NCI-H146 treated with DMSO at 0.1 percent for 48 hours (cell line): Measurements from ENCODE around the gene LMBR1L.

ENCODE experiments used
- DNase-seq: peaks from one replicate; lab custom pipeline; 2025; ENCODE audit not compliant: unreplicated experiment; lab: John Stamatoyannopoulos, UW

The LMBR1L gene

DNA sequence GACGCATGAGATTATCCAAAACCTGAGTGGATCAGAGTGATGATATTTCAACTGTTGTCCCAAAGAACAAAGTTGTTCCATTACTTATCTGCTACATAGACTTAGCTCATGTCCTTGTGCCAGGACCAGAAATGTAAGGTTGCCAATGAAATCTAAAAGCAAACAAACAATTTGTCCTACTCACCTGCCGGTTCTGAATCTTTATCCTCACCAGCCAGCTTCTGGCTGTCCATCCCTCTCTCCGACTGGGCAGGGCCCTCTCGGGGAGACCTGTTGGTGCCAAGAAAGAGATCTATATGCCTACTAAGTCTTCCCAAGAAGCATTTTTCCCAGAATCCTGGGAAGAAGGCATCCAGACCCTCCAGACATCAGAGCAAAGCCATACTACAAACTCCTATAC lies 55.6 kb downstream of the LMBR1L start:
- no peak for DNase-seq

DNA sequence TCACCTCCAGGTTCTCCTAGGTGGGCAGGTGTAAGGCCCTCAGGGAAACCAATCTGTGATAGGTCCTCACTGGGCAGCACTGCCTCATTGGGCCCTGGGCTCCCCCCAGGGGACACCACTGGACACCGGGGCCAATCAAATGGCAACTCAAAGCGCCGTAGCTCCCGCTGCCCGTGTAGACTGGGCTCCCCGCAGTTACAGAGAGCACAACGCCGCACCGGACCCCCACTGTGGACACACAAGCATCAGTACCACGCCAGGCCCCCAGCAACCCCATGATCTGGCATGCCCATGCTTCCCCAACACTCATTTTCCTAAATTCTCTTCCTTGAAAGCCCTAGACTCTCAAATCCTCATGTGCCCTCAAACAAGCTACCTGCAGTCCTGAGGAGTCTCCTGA lies 56.1 kb downstream of the LMBR1L start:
- DNase-seq: no peak

DNA sequence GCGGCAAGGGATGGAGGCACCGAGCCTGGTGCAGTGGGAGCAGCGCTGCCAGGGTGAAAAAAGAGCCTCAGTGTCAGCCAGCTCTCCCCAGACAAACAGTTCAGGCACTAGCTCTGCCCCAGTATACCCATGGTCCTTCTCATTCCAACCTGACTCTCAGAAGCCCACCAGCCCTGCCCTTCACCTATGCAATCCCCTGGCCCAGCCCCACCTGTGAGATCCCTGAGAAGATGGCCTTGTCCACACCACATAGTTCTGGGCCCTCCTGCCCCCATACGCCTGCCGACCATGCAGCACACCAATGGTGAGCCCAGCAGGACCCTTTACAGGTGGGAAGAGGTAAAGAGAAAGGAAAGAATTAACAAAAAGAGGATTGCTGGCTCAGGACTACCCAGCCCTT lies 56.6 kb downstream of the LMBR1L start:
- no peak for DNase-seq

DNA sequence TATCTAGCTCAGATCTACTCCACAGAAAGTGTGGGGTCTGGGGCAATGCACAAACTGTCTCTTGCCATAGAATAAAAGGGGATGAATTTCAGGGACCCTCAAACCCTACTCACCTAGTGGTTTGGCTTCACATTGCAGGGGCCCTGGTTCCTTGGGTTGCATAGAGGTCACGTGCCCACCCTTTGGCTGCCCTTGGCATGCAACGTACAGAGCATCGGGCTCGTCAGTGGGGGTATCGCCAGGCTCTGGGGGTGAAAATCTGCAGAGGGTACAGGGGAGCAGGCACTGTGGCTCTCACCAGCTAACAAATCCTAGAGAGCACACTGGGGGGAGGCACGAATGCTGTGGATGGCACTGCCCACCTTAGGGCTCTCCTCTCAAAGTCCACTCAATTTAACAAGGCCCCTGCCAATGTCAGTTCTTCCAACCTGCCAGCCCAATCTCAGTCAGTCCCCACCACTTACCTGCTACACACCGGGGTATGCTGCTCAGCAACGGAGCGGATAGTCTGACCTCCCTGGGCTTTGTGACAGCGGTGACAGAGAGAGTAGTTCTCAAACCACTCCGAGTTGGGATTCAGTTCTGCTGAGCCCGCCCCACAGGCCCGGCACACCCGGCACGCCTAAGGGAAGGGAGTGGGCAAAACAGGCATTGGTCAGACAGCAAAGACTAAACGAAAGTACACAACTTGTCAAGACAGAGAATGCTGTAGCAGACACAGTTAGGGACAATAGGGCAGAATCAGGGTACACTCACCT lies 58.0 kb downstream of the LMBR1L start:
- no peak for DNase-seq

DNA sequence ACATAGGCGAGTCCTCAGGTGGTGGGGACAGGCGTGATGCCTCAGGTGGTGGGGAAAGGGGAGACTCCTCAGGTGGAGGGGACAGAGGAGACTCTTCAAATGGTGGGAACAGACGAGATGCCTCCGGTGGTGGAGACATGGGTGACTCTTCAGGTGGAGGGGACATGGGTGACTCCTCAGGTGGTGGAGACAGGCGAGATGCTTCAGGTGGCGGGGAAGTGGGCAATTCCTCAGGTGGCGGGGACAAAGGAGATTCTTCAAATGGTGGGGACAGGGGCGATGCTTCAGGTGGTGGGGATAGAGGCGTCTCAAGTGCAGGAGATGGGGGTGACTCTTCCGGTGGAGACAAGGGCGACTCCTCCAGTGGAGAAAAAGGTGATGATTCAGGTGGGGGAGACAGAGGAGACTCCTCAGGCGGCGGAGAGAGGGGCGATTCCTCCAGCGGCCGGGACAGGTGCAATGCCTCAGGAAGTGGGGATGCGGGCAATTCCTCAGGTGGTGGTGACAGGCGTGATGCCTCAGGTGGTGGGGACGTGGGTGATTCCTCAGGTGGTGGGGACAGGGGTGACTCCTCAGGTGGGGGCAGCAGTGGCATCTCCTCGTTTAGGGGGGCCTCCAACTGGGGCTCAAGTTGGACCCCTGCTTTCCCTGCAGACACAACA lies 58.7 kb downstream of the LMBR1L start:
- DNase-seq: no peak

DNA sequence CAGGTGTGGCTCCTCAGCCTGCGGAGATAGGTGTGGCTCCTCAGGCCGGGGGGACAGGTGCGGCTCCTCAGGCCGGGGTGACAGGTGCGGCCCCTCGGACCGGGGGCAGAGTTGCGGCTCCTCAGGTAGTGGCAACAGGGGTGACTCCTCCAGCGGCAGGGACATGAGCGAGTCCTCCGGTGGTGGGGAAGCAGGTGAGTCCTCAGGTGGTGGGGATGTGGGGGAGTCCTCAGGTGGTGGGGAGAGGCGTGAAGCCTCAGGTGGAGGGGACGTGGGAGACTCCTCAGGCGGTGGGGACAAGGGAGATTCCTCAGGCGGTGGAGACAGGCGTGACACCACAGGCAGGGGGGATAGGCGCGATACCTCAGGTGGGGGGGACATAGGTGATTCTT lies 59.3 kb downstream of the LMBR1L start:
- no peak for DNase-seq

DNA sequence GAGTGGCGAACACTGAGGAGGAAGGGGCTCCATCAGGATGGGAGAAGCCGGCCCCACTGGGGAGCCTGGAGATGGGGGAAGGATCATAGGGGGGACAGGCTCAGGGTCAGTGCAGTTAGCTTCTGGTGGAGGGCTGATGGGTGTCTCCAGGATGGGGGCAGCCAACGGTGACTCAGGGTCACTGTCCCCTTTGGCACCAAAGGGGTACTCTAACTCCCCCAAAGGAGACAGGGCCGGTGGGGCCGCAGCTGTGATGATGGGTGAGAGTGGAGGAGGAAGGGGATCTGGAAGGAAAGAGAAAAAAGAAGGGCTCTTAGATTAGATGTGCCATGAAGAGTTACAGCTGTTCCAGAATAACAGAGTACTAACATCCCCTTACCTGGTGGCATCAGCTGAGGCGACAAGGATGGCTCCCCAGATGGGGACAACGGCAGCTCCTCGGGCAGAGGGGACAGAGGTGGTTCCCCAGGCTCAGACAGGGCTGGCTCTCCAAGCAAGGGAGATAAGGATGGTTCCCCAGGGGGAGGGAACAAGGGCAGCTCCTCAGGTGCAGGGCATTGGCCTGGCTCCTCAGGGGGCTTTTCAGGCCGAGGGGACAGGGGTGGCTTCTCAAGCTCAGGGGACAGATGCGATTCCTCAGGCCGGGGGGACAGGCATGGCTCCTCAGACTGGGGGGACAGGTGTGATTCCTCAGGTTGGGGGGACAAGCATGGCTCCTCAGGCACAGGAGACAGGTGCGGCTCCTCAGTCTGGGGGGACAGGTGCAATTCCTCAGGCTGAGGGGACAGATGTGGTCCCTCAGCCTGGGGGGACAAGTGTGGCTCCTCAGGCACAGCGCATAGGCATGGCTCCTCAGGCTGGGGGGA lies 59.9 kb downstream of the LMBR1L start:
- no peak for DNase-seq

DNA sequence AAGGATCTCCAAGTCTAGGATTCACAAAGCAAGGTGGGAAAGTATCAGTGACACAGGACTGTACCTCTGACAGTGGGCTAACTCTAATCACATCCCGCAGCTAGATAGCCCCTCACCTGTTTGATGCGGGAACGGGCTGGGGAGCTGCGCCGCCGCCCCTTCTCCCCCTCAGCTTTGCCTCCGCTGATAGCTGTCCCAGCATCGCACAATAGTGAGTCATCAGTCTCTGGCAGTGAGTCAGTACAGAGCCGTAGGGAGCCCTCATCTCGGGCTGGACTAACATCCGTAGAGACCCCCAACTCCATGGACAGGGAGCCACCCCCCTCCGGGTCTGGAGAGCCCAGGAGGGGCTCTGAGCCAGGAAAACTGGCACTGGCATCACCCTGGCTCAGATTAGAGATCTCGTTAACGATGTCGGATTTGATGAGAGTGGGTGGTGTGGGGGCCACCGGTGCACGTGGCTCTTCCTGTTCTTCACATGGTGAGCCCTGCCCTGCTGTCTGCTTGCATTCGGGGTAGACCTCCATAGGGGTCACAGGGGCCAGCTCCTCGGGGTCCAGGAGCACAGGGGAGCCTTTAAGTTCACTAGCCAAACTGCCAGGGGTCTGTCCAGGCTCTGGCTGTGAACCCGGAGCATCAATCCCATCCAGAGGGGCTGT lies 61.0 kb downstream of the LMBR1L start:
- DNase-seq: no peak

DNA sequence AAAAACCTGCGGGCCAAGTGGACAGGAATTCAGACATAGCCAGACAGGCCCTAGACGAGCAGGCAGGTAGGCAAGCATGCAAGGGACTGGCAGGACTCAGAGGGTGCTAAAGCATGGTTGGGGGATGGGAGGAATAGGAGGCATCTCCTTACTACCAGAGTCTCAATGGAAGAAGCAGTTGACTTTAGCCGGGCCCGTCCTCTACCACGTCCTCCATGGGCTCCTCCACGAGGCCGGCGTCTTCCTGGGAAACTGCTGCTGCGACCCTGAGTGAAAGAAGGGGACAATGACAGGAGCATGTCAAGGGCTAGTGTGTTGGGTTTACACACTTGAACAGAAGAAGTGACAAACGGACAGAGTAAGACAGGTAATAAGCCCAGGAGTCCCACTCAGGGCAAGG lies 61.7 kb downstream of the LMBR1L start:
- DNase-seq: no peak
